Lung (tissue), 12 donors: ENCODE results near the gene ARHGAP15. TPM values are rescaled to one million over a fixed set of nuclear protein-coding genes. Genes with fewer than 3 reads are reported as not detected.

Experiments used
- ATAC-seq: fragments of 200-7000 bp; cut with Tn5 transposase; one replicate; pipeline ENCODE4 v1.9.1; 2020; ENCODE audit warnings: moderate number of reproducible peaks; ENCODE audit not compliant: insufficient read depth, low FRiP score
- DNase-seq, 3 donors: peaks; one replicate each; pipeline ENCODE4 v3.0.0-alpha.2; 2013 to 2017
- H3K27ac ChIP-seq, 2 donors: one replicate each; pipeline ENCODE4 v1.5.1; 2013; ENCODE audit warnings: mild to moderate bottlenecking in 2 of 2, moderate library complexity in 2 of 2, control low read depth in 1 of 2, inconsistent platforms in 1 of 2, low read depth in 1 of 2, low read length in 1 of 2
- H3K27me3 ChIP-seq, 3 donors: one replicate each; pipeline ENCODE4 v1.5.1; 2013; ENCODE audit warnings: low read length in 2 of 3; ENCODE audit not compliant: control insufficient read depth in 3 of 3, insufficient read depth in 3 of 3
- H3K36me3 ChIP-seq, 4 donors: one replicate each; pipeline ENCODE4 v1.5.1; 2013; ENCODE audit warnings: low read length in 4 of 4, mild to moderate bottlenecking in 1 of 4, moderate library complexity in 1 of 4; ENCODE audit not compliant: control insufficient read depth in 4 of 4, insufficient read depth in 4 of 4
- H3K4me1 ChIP-seq, 5 donors: one replicate each; pipeline ENCODE4 v1.5.1; 2013; ENCODE audit warnings: low read length in 5 of 5, mild to moderate bottlenecking in 2 of 5, moderate library complexity in 1 of 5; ENCODE audit not compliant: control insufficient read depth in 5 of 5, insufficient read depth in 5 of 5
- H3K4me3 ChIP-seq: one replicate; pipeline ENCODE4 v1.5.1; 2013; ENCODE audit warnings: mild to moderate bottlenecking, control low read depth, moderate library complexity
- H3K9ac ChIP-seq, 2 donors: one replicate each; pipeline ENCODE4 v1.5.1; 2013; ENCODE audit warnings: low read length in 2 of 2, control low read depth in 1 of 2; ENCODE audit not compliant: insufficient read depth in 1 of 2
- H3K9me3 ChIP-seq, 4 donors: one replicate each; pipeline ENCODE4 v1.5.1; 2013; ENCODE audit warnings: low read length in 3 of 4, mild to moderate bottlenecking in 1 of 4, moderate library complexity in 1 of 4; ENCODE audit not compliant: control insufficient read depth in 4 of 4, insufficient read depth in 3 of 4
- CTCF ChIP-seq: IDR thresholded peaks from 2 replicates; pipeline ENCODE4 v1.5.1; 2012; ENCODE audit warnings: mild to moderate bottlenecking; ENCODE audit errors: control extremely low read depth, extremely low read depth
- WGBS, 2 donors: extraction: QIAGEN DNeasy Blood & Tissue Kit; methylation state at CpG; one replicate each; pipeline ENCODE4 v1.1.7; 2013; 5-methylcytosine and 5-hydroxymethylcytosine counted together
- polyA plus RNA-seq, 2 donors: library from polyadenylated mRNA; stranded (reverse); fragments of 200-250 nt; gene quantifications; one replicate each; pipeline ENCODE4 v1.2.1, GENCODE V29; 2013
- total RNA-seq, 2 donors: library from RNA; depleted of rRNA in 1 of 2; stranded (reverse); fragments of >200 nt in 1 of 2; gene quantifications; one replicate each; pipeline ENCODE4 v1.2.1, GENCODE V29; 2014 to 2021
- donor health status: control.
- donor health status: control.
- donor health status: Bipolar disorder and iron deficiency.
- donor health status: healthy.
- donor health status: DM: yes; HTN: yes; CAD: no.

ARHGAP15 gene
- total and polyA plus RNA-seq, 4 donors = 5.9 to 74.3 (median 13.2) TPM

- TF ChIP-seq CTCF = peak; percentile 54
- no peak overlapping the region for H3K4me3 ChIP-seq
- peaks cover 0 to 38% (median 7%) of the 10 kb centered on the region in 5 donors for H3K4me1 ChIP-seq
- WGBS, 2 donors = 50 to 60% methylated on average over 12 of the region's 12 CpGs
- peak overlapping the region in 1 of 2 donors; percentile 27 for H3K9ac ChIP-seq
- ATAC-seq = peak; percentile 66
- no peaks in the 10 kb centered on the region for H3K9me3 ChIP-seq
- no peak overlapping the region for H3K27ac ChIP-seq
- no peaks in the 10 kb centered on the region for H3K27me3 ChIP-seq
- no peaks in the 10 kb centered on the region for H3K36me3 ChIP-seq
- peak; percentile 60 to 89 (median 79) for DNase-seq
These were observed 33.1 kb downstream of the ARHGAP15 start for GRCh38 chr2:143162123-143162837.

DNA sequence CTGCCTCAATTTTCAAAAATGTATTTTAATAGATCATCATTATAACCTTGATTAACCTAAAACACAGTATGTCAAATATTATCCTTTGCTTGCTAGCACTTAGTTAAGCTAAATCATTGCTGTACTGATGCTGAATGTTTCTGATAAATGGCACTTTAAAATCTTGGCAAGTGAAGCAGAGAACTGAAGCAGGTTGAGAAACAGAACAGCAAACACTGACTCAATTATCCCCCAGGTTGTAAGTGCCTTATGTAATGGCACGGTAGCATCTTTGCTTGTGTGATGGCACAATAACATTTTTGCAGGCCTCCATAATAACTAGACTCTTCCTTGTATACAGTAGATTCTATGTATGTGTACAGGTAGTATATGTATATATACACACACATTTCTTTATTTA, 33.8 kb downstream of the ARHGAP15 start:
- no peak overlapping the region for H3K4me3 ChIP-seq
- H3K27me3 ChIP-seq = no peaks in the 10 kb centered on the region
- H3K9me3 ChIP-seq = no peaks in the 10 kb centered on the region
- no peak overlapping the region for H3K27ac ChIP-seq
- ATAC-seq = no peak
- no peak for TF ChIP-seq CTCF
- DNase-seq = no peak
- H3K36me3 ChIP-seq = no peaks in the 10 kb centered on the region
- H3K9ac ChIP-seq = no peak overlapping the region
- WGBS, 2 donors = 43 to 68% methylated on average over 1 of the region's 1 CpG
- peaks cover 0 to 31% (median 7%) of the 10 kb centered on the region in 5 donors for H3K4me1 ChIP-seq

DNA sequence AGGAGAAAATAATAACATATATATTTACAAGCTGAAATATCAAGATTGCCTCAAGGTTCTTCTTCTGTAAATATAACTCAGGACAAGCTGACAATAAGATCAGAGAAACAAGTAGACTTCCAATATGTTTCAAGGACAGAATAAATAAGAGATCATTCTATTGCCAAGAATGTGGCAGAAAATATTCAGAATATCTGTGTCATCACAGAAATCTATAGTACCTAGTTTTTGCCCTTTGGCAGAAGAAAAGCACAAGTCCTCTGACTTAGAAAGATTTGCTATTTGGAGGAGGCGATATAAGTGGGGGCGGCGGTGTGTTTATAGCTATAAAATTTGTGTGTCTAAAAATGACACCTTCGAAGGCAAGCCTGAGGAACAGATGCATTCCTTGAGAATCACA, 34.3 kb downstream of the ARHGAP15 start:
- TF ChIP-seq CTCF = no peak
- WGBS, 2 donors = 87 to 94% methylated on average over 4 of the region's 4 CpGs
- H3K9me3 ChIP-seq = no peaks in the 10 kb centered on the region
- no peak overlapping the region for H3K27ac ChIP-seq
- DNase-seq (no peak), ATAC-seq (no peak)
- H3K4me3 ChIP-seq = no peak overlapping the region
- peaks cover 0 to 28% (median 7%) of the 10 kb centered on the region in 5 donors for H3K4me1 ChIP-seq
- H3K36me3 ChIP-seq = no peaks in the 10 kb centered on the region
- no peak overlapping the region for H3K9ac ChIP-seq
- no peaks in the 10 kb centered on the region for H3K27me3 ChIP-seq
